Measurements from ENCODE around the gene ACAP3.
"Not testable (repeated sequence)": the region's sequence is repeated elsewhere in the genome, so short reads cannot be mapped to it uniquely, and the experiment has no call there.

The ACAP3 gene

DNA sequence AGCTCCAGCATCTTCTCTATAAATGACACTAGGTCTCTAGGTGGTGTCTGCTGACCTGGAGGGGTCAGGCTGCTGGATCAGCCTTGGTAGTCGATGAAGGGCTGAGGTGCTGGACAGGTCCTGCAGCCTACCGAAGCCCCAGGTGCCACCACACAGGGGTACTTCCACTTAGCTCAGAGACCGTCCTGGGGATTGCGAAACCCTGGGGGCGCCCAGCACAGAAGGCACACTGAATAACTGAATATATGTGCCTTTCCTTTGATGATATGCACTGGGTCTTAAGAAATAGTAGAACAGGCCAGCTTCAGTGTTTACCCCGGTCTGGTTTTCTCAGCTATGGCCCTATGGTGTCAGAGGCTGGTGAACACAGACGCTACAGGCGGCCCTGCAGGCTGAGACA is 45.0 kb downstream of the ACAP3 start:
- no peak for DNase-seq (ENCODE audit: low read depth)

DNA sequence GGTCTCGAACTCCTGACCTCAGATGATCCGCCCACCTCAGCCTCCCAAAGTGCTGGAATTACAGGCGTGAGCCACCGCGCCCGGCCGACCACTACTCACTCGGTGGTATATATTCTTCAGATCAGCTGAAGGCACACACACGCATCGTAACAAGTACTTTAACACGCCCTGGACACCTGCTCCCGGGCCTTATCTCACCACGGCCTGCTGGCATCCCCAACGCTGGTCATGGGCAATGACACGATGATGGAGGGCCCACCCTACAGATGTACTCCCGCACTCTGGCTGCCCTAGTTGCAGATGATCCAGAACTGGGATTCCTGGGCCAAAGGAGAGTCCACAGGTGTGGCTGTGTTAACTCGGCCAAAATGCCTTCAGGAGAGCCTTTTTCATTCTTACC is 45.7 kb downstream of the ACAP3 start:
- DNase-seq (ENCODE audit: low read depth) = no peak

DNA sequence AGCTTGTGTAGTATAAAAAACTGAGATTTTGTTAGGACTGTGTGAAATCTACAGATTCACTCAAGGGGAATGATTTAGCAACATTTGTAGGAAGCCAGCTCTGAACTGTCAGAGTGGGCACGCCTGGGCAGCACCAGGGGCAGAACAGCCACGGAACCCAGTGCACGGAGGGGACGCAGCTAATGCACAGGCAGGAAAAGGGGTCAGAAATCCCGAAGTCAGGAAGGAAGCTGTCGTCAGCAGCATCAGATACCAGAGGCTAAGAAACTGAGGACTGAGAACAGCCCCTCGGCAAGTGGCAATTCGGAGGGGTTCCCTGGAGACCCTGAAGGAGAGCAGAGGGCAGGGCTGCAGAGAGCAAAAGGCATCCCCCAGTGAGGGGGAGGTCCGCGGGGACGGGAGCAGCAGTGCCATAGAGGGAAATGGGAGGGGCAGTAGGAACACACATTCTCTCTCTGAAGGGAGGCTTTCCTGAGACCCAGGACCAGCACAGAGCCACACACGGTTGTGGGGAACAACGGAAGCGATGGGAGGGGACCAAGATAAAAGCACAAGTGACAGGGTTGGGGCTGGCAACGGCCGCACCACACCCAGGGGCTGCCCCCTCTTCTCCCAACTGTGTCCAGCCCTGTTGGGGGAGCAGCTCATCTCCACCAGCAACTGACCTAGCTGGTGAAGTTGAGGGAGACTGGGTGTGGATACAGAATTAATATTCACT is 46.7 kb downstream of the ACAP3 start:
- no peak for DNase-seq (ENCODE audit: low read depth)

DNA sequence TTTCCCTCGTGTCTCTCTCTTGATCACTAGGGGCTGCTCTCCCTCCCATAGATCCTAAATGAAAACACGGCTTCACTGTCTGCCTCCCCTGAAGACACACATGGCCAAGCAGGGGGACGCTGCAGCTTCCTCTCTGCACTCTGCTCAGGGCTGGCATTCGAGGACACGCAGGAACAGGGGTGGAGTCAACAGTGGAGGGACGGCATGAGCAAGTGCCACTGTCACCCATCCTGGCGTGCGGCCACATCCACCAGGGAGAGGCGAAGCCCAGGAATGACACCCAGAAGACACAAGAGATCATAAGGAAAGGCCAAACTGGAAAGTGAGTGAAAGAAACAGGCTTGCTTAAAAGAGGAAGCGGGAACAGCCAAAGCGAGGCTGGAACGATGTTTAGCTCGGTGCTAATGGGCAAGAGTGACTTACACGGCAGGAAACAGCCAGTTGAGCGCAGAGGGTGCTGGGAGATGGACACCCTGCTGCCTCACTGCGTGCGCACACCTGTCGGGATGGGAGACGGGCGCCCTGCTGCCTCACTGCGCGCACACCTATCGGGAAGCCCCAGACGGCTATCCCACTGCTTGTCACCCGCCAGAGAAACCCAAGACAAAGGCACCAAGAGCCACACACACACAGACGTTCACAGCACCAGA is 47.7 kb downstream of the ACAP3 start:
- DNase-seq (ENCODE audit: low read depth) = no peak

DNA sequence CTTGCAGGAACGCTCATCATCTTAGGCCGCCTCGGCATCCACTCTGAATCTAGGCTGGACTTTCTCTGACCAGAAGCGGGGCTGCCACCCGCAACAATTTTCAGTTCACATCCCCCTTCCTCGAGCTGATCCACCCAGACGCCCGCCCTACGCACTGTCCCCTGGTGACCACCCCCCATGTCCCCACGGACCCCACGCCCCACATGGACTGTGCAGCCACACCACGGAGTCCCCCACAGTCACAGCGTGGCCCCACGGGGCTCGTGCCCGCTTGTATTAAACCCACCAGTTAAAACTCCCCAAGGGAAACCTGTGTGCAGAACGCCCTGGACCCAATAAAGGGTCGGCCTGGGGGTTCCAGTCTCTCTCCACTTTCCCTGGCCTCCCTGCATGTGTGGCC is 48.2 kb downstream of the ACAP3 start:
- no peak for DNase-seq (ENCODE audit: low read depth)

DNA sequence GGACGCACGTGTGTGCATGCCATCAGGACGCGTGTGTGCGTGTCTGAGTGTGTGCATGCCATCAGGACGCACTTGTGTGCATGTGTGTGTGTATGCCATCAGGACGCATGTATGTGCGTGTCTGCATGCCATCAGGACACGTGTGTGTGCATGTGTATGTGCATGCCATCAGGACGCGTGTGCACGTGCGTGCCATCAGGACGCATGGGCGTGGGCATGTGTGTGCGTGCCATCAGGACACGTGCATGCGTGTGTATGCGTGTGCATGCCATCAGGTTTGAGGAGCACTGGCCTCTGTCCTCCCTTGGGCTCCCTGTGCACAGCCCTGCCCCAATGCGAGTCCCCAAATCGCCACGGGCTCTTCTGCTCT is 48.6 kb downstream of the ACAP3 start:
- DNase-seq (ENCODE audit: low read depth) = no peak

DNA sequence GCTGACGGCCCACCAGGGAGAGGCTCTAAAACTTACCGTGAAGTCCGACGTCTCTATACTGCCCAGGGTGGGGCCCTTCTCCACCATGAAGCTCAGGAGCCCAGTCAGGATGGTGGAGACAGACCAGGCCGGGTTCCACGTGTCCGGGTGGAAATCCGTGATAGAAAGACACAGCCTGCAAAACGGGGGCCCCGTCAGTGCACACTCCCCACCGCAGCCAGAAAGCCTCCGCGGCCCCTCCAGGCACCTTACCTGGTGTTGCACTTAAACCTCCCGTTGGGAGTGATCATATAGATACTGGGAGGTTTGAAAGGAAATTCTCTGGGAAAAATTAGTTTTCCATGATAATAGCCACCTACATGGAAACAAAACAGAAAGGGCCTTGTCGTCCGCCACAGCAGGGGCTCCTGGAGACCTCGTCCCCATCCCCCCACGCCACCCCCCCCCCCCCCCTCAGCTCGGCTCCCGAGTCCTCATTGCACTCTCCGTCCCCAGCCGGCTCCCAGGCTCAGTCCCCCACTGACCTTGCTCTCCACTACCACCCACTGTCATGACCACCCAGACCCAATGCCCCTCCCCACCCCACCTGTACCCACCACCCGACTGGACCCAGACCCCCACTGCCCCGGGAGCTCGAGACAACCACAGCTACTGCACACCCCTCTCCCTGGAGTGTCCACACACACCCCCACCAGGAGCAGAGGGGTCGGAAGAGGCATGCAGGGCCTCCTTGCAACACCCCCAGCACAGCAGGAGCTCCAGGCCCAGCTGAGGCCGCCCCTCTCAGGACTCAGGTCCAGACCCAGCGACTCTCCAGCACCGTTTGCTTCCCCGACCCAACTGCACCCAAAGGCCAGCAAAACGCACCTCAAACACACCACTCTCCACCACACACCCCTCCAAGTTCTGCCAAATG is 50.5 kb downstream of the ACAP3 start:
- DNase-seq (ENCODE audit: low read depth) = no peak

DNA sequence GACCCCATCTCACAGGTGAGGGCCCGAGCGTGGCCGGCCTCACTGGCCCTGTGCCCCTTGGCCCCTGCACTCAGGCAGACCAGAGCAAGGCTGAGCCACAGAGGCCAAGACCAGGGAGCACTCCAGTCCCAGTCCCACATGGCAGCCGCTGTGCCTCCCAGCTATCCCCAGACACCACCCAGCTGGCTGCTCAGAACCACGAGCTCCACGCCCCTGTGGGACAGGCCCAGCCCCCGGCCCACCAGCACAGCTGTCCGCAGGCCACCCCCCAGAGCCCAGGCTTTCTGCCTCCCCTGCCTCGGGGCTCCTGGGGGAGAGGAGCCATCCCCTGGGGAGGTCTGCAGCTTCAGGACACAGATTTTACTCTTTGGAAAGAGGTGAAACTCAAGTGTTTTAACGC is 52.1 kb downstream of the ACAP3 start:
- DNase-seq (ENCODE audit: low read depth) = no peak

DNA sequence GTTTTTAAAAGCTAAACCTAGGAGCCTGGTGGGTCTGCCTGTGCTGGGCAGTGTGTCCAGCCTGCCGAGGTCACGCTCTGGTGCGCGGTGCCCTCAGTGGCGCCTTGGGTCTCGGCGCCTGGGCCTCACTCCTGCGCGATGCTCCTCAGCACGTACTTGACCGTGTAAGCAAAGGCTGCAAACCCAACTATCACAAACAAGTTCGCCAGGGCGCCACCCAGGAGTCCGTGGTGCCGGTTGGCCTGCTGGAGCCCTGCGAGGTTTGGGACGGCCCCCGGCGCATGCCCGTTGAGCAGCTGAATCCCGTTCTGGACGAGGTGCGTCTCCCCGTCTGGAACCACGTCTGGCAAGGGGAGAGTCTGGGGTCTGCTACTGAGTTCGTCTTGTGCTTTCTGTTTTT is 52.7 kb downstream of the ACAP3 start:
- DNase-seq (ENCODE audit: low read depth) = no peak

DNA sequence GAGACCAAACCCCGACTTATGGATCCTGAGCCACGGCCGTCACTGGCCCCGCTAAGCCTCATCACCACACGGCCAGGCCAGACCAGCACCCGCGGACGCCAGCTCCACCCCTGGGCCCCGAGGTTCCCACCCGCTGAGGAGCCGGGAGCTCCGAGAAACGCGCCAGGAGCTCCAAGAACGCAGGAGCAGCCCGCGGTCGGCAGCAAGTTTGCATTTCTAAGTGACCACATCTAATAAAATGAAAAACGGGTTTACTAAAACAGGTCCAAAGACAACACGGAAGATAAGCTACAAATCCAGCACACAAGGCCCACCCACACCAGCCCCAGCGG is 53.1 kb downstream of the ACAP3 start:
- DNase-seq (ENCODE audit: low read depth) = no peak

DNA sequence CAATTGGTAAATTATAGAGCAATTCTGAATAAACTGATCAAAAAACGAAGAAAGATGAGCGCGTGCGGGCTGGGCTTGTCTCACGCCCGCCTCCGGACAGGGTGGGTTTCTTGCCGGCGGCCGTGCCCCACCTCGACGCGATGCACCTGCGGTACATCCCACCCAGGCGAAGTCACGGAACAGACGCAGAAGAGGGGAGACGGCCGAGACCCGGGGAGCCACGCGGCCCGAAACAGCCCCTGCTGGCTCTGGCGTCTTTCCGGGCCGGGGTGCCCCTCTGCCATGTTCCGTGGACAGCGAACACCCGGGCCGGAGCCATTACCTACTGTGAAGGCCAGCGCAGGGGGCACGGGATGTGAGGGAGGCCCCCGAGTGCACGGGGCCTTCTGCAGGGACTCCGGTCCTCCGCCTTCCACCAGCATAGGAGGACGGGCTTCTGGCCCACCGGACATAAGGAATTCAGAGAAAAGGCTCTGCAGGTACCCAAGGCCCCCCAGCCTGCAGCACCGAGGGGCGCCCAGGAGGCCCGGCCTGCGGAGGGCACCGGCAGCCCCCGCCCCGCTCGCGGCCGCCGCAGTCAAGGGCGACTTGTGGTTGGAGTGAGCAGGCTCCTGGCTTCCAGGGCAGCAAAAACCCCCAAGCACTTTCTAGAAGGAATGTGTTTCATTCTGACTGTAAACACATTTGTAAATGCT is 53.6 kb downstream of the ACAP3 start:
- no peak for DNase-seq (ENCODE audit: low read depth)

DNA sequence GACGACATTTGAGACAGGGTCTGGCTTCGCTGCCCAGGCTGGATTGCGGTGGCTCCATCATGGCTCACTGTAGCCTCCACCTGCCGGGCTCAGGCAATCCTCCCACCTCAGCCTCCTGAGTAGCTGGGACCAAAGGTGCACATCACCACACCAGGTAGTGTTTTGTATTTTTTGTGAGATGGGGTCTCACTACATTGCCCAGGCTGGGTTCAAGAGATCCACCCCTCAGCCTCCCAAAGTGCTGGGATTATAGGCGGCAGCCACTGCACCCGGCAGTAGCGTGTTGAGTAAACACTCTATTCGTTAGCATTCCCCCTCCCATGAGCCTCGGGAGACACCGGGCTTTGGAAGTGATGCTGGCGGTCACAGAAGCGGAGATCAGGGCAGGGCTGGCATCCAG is 54.4 kb downstream of the ACAP3 start:
- DNase-seq (ENCODE audit: low read depth) = no peak

DNA sequence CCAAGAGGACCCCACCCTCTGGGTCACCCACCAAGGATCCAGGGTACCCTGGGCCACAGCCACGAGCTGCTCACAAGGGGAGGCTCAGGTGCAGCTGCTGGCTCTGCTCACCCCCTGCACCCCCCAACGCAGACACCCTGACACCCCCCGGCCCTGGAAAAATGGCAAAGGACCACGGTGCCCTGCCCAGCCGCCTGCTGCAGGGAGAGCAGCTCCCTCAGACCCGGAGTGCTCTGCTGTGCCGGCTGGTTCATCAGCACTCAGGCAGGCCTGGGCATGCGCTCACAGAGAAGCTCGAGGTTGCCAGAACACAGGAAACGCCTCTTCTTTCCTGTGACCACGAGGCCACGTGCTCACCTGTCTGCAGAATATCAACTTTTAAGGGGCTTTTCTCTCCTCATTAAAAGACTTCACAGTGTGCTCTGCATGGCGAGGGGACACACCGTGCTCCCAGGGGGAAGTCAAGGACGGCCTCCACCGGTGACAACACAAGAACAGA is 56.9 kb downstream of the ACAP3 start:
- no peak for DNase-seq (ENCODE audit: low read depth)

DNA sequence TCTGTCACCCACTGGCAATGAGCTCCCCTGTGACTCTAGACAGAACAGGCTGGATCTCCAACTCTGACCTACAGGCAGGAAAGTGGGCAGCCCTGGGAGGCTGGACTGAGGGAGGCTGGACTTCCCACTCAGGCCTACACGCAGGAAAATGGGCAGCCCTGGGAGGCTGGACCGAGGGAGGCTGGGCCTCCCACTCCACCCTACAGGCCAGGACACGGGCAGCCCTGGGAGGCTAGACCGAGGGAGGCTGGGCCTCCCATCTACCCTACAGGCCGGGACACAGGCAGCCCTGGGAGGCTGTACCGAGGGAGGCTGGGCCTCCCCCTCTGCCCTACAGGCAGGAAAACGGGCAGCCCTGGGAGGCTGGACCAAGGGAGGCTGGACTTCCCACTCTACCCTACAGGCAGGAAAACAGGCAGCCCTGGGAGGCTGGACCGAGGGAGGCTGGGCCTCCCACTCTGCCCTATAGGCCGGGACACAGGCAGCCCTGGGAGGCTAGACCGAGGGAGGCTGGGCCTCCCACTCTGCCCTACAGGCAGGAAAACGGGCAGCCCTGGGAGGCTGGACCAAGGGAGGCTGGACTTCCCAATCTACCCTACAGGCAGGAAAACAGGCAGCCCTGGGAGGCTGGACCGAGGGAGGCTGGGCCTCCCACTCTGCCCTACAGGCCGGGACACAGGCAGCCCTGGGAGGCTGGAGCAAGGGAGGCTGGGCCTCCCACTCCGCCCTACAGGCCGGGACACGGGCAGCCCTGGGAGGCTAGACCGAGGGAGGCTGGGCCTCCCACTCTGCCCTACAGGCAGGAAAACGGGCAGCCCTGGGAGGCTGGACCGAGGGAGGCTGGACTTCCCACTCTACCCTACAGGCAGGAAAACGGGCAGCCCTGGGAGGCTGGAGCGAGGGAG is 59.5 kb downstream of the ACAP3 start:
- not testable (repeated sequence) for DNase-seq (ENCODE audit: low read depth)

DNA sequence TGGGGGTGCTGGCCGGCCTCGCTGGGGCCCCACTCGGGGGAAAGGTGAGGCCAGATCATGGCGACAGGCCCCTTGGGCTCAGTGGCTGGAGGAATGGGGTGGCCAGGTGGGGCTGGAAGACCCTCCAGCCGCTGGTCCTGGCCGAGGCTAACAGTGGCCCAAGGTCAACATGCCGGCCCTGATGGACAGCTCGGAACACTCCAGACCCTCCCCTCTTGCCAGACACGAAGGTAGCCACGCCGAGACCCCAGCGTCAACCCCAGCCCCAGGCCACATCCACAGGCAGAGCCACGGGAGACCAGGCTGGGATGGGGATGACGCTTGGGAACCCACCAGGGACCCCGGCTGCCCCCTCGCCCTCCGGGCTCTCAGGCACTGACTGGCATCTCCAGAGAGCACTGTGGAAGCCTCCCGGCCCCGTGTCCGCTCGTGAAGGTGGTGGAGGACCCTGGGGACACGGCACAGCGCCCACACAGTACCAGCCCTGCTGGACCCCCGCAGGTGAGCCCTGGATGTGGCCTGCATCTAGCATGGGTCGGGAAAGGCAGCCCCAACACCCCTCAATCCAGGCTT is 60.3 kb downstream of the ACAP3 start:
- DNase-seq (ENCODE audit: low read depth) = no peak

DNA sequence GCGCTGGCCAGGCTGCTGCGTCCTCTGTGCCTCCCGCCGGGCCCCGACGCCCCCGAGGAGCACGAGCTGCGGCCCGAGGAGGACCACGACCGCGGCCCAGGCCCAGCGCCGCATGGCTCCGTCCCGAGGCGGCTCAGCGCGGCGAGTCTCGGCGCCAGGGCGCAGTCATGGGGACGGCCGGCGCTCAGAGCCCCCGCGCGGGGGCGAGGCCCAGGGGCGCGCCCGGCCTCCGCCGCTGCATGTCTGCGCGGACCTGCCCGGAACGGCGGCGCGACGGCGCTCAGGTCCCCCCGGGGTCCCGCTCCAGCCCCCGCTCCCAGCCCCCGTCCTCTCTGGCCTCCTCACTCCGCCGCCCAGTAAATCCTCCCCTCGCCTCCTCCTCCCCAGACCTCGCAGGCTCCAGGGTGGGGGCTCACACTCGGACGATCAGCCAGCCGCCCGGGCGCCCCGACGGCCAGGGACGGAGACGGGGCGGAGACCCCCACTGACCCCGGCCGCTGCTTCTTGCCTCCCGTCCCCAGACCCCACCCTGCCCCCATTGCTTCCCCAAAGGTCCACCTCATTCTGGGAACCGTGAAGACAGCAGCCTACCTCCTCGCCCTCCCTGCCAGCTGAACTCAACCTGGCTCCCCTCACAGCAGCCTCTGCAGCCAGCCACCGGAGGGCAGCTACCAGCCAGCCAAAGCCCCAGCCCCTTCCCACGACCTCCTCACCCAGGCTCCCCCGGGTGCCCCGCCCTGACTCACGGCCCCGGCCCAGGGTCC is 61.0 kb downstream of the ACAP3 start, which contains the start of gene C1QTNF12:
Gene C1QTNF12 (minus strand): TSS at position 146 of the 764 bp plus-strand sequence. CDS start 32 bp downstream, at position 114.
- DNase-seq (ENCODE audit: low read depth) = no peak

DNA sequence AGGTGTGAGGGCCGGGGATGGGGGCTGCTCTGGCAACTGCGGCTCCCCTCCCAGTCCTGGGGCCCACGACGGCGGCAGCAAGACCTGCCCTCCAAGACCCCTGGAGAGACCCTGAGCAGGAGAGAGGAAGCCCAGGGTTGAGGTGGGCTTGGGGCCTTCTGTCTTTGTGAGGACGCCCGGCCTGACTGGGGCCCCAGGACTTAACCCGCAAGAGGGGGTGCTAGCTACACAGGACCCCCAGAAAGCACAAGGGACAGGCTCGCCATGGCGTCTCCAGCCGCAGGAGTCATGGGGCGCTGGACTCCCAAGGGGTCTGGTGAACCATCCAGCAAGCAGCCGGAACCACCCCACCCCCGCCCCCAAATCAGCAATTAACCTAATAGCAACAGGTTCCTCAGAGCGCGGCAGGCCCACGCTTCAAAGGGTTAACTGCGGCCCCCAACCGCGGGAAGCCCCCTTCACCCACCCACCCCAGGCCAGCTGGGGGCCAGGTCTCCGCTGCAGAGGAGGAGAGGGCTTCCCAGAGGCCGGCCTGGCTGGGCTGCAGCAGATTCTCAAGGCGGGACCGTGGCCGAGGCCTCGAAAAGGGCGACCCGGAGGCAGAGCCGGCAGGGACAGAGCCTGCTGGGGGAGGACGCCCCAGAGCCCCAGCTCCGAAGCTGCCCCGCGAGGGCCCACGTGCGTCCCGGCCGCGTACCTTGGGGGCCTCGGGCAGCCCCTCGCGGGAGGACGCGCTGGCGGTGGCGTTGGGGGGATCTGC is 61.7 kb downstream of the ACAP3 start:
- no peak for DNase-seq (ENCODE audit: low read depth)

DNA sequence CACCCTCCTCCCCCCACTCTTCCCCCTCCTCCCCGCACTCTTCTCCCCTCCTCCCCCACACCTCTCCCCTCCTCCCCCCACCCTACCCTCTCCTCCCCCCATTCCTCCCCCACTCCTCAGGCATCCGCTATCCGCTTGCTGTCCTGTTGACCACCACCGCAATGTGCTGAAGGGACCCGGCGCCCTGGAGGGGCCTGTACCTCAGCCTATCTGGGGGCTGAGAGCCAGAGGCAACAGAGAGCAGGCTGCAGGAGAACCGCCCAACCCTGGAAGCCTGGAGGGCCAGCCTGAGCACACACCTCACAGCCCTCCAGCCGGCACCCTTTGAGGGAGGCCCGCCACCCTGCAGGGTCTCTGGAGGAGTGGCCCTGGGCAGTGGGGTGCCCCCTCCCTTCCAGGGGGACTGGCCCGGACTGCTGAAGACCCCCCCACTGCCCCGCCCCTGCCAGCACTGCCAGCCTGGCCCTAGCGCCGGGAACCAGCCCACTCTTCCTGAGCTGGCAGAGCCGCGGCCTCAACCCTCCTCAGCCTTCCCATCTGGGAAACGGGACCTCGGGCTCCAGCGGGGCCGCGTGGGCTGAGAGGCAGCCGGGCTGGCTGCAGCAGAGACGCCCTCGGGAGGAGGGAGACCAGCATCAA is 62.4 kb downstream of the ACAP3 start:
- DNase-seq (ENCODE audit: low read depth) = no peak

Measured in fibroblast of the conjunctiva (primary cell).